GM12878 (cell line): ENCODE data around the gene SLFN5.

ENCODE experiments used
- CHD2 ChIP-seq: IDR thresholded peaks from 2 replicates; pipeline ENCODE4 v1.6.1; 2011; ENCODE audit warnings: low read depth, low read length, improper control_type of control experiment, borderline replicate concordance
- CTCF ChIP-seq, 3 experiments: IDR thresholded peaks in 2 of 3; conservative IDR thresholded peaks in 1 of 3; 2 replicates each; pipeline ENCODE4 v1.5.1; 2011; ENCODE audit warnings: low read depth in 3 of 3, low read length in 3 of 3, mild to moderate bottlenecking in 3 of 3, control low read depth in 2 of 3, moderate library complexity in 2 of 3, inconsistent platforms in 1 of 3, mixed read lengths in 1 of 3; ENCODE audit not compliant: control insufficient read depth in 2 of 3, insufficient read depth in 1 of 3; ENCODE audit errors: extremely low read depth in 1 of 3
- EGR1 ChIP-seq, 2 experiments: IDR thresholded peaks; 1 replicate in 1 of 2; 2 replicates in 1 of 2; pipeline ENCODE4 v1.6.1; 2011 to 2012; ENCODE audit warnings: low read depth in 2 of 2, low read length in 2 of 2, borderline replicate concordance in 1 of 2, mild to moderate bottlenecking in 1 of 2, moderate library complexity in 1 of 2
- ELK1 ChIP-seq: IDR thresholded peaks from 2 replicates; pipeline ENCODE4 v1.6.1; 2012; ENCODE audit warnings: low read depth, low read length, improper control_type of control experiment
- GATAD2B ChIP-seq: fragments of 450-650 bp; conservative IDR thresholded peaks from 2 replicates; pipeline ENCODE4 v1.6.1; 2017; ENCODE audit warnings: low read depth, mild to moderate bottlenecking, moderate library complexity
- JUND ChIP-seq: IDR thresholded peaks from 2 replicates; pipeline ENCODE4 v1.6.1; 2012; ENCODE audit warnings: low read depth, mild to moderate bottlenecking, low read length, improper control_type of control experiment, moderate library complexity
- MAX ChIP-seq: IDR thresholded peaks from 2 replicates; pipeline ENCODE4 v1.6.1; 2012; ENCODE audit warnings: low read depth, low read length, improper control_type of control experiment
- MTA2 ChIP-seq: fragments of 450-650 bp; IDR thresholded peaks from 2 replicates; pipeline ENCODE4 v1.6.1; 2016; ENCODE audit warnings: low read depth, mild to moderate bottlenecking, moderate library complexity
- PBX3 ChIP-seq: IDR thresholded peaks from 2 replicates; pipeline ENCODE4 v1.6.1; 2011; ENCODE audit warnings: mild to moderate bottlenecking, low read depth, low read length, moderate library complexity; ENCODE audit not compliant: insufficient replicate concordance
- POLR2A ChIP-seq: IDR thresholded peaks from 2 replicates; pipeline ENCODE4 v1.6.1; 2011; ENCODE audit warnings: low read depth, mild to moderate bottlenecking, low read length
- ZNF217 ChIP-seq: fragments of 450-650 bp; IDR thresholded peaks from 2 replicates; pipeline ENCODE4 v1.6.1; 2017; ENCODE audit warnings: antibody characterized with exemption, mild to moderate bottlenecking

- no peak for TF ChIP-seq PBX3
- TF ChIP-seq CTCF (IDR thresholded peaks at IDR 0.05 in 2 of 3, conservative IDR thresholded peaks at IDR 0.05 in 1 of 3; ENCODE audit: control insufficient read depth in 2 of 3, extremely low read depth in 1 of 3, insufficient read depth in 1 of 3, low read depth in 3 of 3, low read length in 3 of 3): no peak
- no peak for TF ChIP-seq MAX
- no peak for TF ChIP-seq POLR2A
- TF ChIP-seq GATAD2B: no peak
- no peak for TF ChIP-seq ELK1
- no peak for TF ChIP-seq CHD2
- TF ChIP-seq ZNF217: no peak
- TF ChIP-seq JUND: no peak
- TF ChIP-seq EGR1 (IDR thresholded peaks at IDR 0.05; ENCODE audit: borderline replicate concordance in 1 of 2, low read depth in 2 of 2, low read length in 2 of 2): no peak
- no peak for TF ChIP-seq MTA2
These were observed 54.8 kb downstream of the SLFN5 start for GRCh38 chr17:35297666-35298065.
